Fibroblast of villous mesenchyme (primary cell): ENCODE measurements around the gene SKI. TPM values are rescaled to one million over a fixed set of nuclear protein-coding genes. Genes with fewer than 3 reads are reported as not detected.
"Not testable (repeated sequence)": the region's sequence is repeated elsewhere in the genome, so short reads cannot be mapped to it uniquely, and the experiment has no call there.

Experiments used
- DNase-seq: peaks from one replicate; pipeline ENCODE4 v3.0.0-alpha.2; 2010; ENCODE audit warnings: low read depth
- H3K4me3 ChIP-seq: 2 replicates; pipeline ENCODE4 v1.5.1; 2011; ENCODE audit warnings: low read depth, mild to moderate bottlenecking, low read length
- total RNA-seq: library from RNA; depleted of rRNA; stranded (reverse); fragments of >200 nt; gene quantifications from 2 replicates; pipeline ENCODE4 v1.2.3, GENCODE V29; 2012
- TF ChIP-seq, protein P1 (sequence below): IDR thresholded peaks from 2 replicates; pipeline ENCODE4 v1.5.1; 2012; ENCODE audit warnings: low read depth, mild to moderate bottlenecking, low read length; ENCODE audit not compliant: insufficient read depth

The SKI gene
- total RNA-seq, 1 donor: 26.8 TPM

DNA sequence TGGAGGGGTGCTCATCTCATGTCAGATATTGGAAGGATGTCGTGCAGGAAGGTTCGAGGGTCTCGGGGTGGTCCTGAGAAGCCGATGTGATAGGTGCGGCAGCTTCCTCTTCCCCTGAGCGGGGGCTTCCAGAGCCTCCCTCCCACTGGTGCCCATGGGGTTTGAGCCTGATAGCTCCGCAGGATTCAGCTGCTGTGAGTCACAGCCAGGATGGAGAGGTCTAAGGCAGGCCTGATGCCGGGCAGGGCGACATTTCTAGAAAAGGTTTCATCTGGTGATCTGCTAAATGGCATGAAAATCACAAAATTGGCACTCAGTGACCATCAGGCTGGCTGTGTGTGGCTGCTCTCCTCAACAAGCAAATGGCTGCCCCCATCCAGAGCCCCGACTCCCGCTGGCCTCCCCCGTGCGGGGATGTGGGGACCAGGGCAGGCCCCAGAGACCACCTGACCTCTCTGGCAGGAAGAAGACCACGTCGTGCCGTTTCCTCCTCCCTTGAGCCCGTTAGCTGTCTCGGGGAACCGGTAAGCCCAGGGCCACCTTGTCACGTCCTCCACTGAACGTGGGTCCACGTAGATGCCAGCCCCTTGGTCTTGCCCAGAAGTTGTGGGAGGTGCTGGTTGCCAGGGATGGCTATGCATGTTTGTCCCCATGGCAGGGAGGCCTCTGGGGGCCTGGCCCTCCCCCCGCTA, 66.1 kb downstream of the SKI start:
- no peak overlapping the region for H3K4me3 ChIP-seq
- DNase-seq: no peak
- TF ChIP-seq, protein P1, sequence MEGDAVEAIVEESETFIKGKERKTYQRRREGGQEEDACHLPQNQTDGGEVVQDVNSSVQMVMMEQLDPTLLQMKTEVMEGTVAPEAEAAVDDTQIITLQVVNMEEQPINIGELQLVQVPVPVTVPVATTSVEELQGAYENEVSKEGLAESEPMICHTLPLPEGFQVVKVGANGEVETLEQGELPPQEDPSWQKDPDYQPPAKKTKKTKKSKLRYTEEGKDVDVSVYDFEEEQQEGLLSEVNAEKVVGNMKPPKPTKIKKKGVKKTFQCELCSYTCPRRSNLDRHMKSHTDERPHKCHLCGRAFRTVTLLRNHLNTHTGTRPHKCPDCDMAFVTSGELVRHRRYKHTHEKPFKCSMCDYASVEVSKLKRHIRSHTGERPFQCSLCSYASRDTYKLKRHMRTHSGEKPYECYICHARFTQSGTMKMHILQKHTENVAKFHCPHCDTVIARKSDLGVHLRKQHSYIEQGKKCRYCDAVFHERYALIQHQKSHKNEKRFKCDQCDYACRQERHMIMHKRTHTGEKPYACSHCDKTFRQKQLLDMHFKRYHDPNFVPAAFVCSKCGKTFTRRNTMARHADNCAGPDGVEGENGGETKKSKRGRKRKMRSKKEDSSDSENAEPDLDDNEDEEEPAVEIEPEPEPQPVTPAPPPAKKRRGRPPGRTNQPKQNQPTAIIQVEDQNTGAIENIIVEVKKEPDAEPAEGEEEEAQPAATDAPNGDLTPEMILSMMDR: no peak

DNA sequence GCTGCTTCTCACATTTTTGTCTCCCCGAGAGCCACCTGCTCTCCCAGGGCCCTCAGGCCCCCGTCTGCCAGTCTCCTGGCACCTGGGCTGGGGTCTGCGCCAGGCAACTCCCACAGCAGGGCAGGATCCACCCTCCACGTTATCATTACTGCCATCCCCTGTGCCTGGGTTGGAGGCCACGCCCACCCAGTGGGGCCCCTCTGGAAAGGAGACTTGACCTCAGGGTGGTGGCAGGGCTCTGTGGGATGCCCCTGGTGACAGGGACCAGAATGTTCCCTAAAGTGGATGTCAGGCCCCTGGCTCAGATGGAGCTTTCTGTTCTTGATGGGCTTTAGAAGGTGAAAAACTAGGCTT, 66.6 kb downstream of the SKI start:
- TF ChIP-seq, protein P1: no peak
- DNase-seq: no peak
- no peak overlapping the region for H3K4me3 ChIP-seq

DNA sequence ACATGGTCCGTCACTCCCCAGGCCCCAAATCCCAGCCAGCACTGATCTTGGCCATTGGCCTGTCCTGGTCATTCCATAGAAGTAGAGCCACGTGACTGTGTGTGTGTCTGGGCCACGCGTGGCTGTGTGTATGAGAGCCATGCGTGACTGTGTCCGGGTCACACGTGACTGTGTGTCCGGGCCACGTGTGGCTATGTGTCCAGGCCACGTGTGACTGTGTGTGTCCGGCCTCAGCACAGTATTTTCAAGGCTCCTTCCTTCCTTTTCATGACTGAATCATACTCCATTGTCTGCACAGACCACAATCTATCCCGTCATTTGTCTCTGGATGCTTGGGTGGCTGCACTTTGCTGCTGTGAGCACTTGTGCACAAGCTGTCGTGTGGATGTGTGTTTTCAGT, 67.4 kb downstream of the SKI start:
- TF ChIP-seq, protein P1: no peak
- no peak overlapping the region for H3K4me3 ChIP-seq
- no peak for DNase-seq

DNA sequence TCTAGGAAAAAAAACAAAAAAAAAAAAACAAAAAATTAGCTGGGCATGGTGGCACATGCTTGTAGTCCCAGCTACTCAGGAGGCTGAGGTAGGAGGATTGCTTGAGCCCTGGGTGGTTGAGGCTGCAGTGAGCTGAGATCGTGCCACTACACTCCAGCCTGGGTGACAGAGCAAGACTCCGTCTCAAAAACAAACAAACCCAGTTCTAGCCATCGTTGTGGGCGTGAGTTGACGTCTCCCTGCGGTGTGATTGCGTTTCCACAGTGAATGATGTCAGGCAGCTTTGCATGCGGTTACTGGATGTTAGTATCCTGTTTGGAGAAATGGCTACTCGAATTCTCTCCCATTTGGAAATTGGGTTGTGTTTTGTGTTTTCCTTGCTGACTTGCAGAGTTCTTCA, 68.1 kb downstream of the SKI start:
- not testable (repeated sequence) for H3K4me3 ChIP-seq, DNase-seq

DNA sequence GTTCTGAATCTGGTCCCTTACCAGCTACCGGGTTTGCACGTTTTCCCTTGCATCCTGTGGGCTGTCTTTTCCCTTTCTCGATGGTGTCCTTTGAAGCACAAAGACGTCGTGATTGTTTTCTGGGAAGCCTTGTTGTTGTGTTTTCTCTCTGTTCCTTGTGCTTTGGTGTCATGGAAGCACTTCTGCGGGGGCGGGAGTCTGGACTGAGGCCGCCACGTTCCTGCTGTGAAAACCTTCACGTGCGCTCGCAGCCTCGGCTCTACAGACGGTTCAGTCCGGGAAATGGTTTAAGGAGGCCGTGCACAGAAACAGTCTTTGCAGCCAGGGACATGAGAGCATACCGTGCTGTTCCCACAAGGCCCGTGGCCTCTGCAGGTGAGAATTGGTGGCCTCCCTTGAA, 68.5 kb downstream of the SKI start:
- TF ChIP-seq, protein P1: no peak
- DNase-seq: no peak
- H3K4me3 ChIP-seq: no peak overlapping the region

DNA sequence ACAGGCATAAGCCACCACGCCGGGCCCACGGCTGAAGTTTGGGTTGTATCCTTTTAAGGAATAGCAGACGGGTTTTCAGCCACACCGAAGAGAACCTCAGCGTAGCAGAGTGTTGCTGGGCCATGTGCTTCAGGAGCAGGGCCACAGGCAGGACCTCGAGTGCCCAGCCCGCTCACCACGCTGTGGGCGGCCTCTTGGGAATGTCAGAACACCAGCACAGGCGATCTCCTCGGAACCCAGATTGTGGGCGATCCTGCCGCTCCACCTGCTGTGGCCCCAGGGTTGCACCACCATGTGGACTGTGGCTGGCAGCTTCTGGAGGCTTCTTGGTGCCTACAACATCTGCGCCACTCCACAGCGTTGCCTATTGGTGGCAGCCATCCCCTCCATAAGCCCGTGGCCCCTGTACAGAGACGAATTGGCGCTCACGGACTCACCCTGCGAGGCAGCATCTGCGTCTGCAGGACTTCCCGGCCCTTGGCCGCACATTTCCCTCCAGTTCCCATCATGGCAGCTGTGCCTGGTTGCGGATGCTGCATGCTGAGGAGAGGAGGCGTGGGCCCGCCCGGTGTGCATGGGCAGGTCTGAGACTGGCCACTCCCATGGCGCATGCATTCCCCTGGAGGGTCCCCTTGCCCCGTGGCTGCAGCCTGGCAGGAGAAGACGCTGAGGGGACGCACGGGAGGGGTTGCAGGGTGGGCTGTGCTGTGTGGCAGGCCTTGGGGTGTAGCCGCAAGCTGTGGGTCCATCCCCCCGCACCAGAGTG, 69.3 kb downstream of the SKI start:
- H3K4me3 ChIP-seq: no peak overlapping the region
- no peak for DNase-seq
- TF ChIP-seq, protein P1: no peak

DNA sequence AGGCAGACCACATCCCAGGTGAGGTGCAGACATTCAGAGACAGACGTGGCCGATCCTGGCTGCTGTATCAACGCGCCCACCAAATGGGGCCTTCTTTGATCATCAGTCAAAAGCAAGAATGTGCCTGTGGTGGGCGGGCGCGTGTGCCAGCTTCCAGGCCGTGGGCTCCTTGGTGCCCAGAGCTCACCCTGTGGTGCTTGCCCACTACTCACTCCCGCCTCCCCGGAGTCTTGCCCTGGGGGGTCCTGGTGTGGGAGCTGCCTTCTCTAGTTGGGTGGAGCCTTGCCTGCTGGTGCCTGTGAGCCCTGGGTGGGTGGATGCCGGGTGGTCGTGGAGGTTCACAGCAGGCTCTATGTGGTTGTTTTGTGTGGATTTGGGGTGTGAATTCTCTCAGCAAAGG, 70.6 kb downstream of the SKI start:
- no peak for DNase-seq
- no peak overlapping the region for H3K4me3 ChIP-seq
- TF ChIP-seq, protein P1: no peak
